Testis (tissue), 2 donors: ENCODE results near the gene KRT23.

ENCODE experiments used
- CTCF ChIP-seq, 3 experiments: fragments of 450-650 bp in 2 of 3; fragments of 200-600 bp in 1 of 3; sonication (generic) in 1 of 3; IDR thresholded peaks; one replicate each; pipeline ENCODE4 v1.5.1; 2016 to 2019; ENCODE audit warnings: antibody characterized with exemption in 3 of 3, mild to moderate bottlenecking in 2 of 3, moderate library complexity in 1 of 3
- POLR2A ChIP-seq: fragments of 450-650 bp; IDR thresholded peaks from one replicate; pipeline ENCODE4 v1.6.1; 2017; ENCODE audit warnings: antibody characterized with exemption, mild to moderate bottlenecking, moderate library complexity

- no peak for TF ChIP-seq CTCF (IDR thresholded peaks at IDR 0.05)
- TF ChIP-seq POLR2A, result no peak
These were observed 49.2 kb downstream of the KRT23 start for GRCh38 chr17:40888196-40888720.
